ENCODE data around the gene CLDN16.

The CLDN16 gene

DNA sequence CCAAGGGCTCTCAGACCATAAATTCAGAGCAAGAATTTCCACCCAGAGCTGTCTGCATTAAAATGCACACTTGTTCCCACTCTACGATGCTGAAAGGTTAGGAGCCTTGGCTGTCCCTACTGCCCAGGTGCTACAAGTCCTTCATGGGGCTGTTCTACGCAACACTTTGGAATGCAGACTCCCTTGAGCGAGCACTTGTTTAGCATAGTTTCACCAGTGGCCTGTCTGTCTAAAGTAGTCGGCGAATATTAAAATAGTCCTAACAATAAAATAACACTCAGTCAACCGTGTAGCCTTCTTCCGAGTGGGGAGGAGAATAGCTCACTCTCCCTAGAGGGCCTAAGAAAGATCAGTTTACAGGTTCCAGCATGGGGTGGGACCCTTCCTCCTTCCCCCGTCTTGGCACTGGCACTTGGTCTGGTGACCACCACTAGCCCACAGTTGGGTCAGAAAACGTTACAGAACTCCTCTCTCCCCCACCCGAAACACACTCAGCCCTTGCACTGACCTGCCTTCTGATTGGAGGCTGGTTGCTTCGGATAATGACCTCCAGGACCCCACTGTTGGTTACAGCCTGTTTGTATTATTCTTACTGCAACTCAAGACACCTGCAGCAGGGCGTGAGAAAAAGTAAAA, at the start of gene CLDN16:
CLDN16 (plus strand) TSS at position 586 of the 636 bp plus-strand sequence. CDS start 167 bp downstream, outside the sequence.
- DNase-seq: no peak

GRCh38 chr3:190338717-190339116, 49.2 kb upstream of the CLDN16 start:
- DNase-seq: no peak

DNA sequence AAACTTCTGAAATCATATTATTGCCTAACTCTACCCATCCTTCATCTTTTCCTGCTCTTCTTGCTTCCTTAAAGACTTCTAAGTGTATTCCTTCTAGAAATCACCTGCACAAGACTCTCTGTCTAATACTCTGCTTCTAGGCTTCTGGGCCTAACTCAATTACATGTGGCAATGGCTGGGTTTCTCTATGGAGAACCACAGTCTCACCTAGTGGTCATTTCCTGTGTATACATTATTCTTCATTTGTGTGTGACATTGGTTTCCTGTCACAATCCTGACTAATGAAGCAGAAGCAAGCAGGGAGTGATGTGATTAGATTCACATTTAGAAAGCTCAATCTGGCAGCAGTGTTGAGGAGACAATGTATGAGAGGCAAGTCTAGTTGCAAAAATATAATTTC, 48.8 kb upstream of the CLDN16 start:
- DNase-seq: no peak

GRCh38 chr3:190340071-190340470, 47.9 kb upstream of the CLDN16 start:
- no peak for DNase-seq

DNA sequence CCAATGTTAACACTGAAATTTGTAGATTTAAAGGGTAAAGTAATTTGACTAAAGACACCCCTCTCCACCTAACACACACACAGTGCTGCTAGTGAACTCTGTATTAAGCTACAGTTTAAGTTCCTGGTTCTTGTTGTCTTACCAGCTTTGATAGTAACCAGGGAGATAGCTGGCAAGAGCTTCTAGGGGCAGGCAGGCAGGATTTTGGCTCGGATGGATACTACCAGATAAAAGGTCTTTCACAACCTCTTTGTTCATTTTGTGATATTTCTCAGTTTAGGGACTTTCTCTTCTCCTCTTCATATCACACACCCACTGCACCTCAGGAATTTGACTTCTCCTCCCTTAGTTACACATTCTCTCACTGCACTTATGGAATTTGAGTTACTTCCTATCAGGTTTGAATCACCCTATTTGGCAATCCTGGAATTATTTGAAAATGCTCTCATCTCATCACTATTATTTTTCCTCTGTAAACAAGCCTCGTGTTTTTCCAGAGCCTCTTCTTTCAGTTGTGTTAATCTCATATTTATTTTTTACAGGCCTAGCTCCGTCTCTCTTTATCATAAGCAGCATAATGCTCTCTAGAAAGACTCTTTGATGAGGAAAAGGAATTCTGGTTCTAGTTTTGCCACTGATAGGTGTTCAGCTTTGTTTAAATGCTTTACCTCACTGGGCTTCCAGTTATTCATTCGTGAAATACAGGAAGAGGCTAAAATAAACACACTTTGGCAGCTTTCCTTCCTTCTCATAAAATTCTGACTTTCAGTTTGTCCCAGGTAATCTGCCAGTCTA, 42.7 kb upstream of the CLDN16 start:
- no peak for DNase-seq

- DNase-seq: no peak
Measured at GRCh38 chr3:190345878-190346277, 42.1 kb upstream of the CLDN16 start.

DNA sequence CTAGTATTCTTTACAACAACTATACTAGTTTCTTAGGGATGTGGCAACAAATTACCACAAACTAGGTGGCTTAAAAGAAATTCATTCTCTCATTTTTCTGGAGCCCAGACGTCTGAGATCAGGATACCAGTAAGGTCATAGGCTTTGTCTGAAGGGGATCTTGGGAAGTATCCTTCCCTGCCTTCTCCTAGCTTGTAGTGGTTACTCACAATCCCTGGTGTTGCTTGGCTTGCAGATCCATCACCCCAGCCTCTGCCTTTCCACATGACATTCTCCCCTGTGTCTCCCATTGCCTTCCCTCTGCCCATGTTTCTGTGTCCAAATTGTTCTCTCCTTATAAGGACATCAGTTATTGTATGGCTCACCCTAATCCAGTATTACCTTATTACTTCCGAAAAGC, 41.4 kb upstream of the CLDN16 start:
- no peak for DNase-seq

GRCh38 chr3:190352861-190353457, 35.0 kb upstream of the CLDN16 start:
- no peak for DNase-seq

DNA sequence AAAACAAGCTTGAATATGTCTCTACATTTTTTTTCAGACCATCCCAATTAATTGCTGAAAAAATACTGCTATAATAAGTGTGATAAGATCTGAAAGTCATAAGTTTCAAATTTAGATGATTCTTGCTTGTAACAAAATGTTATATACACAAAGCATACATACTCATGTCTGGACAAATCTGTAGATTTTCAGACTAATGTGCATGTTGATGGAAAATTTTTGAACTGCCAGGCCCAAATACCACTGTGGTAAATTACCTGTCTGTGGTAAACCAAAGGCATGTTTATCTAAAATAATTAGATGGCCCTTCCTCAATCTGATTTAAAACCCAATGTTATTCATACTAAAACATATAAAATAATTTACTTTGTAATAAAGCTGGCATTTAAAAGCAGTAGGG, 31.7 kb upstream of the CLDN16 start:
- no peak for DNase-seq

GRCh38 chr3:190357468-190357867, 30.5 kb upstream of the CLDN16 start:
- DNase-seq: no peak

GRCh38 chr3:190359813-190360212, 28.1 kb upstream of the CLDN16 start:
- no peak for DNase-seq

DNA sequence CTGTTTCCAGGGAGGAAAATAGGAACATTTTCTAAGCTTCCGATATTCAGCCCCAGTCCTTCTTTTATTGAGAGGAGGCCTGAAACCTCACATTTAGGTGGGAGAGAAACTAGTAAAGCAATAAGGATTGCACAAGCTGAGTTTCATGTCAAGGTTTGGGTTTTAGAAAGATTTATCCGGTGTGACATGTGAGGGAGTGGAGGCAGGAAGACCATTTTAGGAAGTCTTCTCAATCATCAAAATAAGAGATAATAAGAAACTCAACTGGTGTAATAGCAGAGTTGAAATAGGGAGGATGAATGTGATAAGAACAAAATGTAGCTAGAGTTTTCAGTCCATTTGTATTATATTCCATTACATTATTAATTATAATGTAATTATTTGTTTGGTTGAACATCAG, 27.7 kb upstream of the CLDN16 start:
- DNase-seq: no peak

GRCh38 chr3:190361791-190362190, 26.2 kb upstream of the CLDN16 start:
- no peak for DNase-seq

DNA sequence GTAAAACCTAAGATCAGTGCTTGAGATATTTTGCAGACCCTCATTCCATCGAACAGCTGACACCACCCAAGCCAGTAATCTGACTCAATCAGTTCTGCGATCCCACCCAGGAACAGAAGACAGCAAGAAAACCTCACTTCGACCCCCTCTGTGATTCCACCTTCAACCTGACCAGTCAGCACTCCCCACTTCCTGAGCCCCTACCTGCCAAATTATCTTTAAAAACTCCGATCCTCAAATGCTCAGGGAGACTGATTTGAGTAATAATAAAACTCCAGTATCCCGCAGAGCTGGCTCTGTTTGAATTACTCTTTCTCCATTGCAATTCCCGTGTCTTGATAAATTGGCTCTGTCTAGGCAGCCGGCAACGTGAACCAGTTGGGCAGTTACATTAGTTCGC, 25.7 kb upstream of the CLDN16 start:
- DNase-seq: no peak

DNA sequence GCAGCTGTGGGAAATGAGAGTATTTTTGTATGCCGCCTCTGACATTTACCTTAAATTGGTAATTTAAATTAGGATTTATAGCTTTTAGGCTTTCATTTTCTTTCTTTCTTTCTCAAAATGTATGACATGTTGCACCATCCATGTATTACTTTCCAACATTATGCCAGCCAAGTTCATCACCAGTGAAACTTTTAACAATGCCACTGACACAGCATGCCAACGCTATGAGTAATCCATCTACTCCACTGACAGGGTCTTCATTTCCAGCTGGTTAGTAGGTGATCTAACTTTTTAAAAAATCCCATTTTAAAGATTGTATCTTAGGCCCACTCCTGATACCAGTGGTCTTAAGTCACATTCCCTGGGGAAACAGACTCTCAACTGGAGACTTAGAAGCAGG, 21.8 kb upstream of the CLDN16 start:
- DNase-seq: no peak

DNA sequence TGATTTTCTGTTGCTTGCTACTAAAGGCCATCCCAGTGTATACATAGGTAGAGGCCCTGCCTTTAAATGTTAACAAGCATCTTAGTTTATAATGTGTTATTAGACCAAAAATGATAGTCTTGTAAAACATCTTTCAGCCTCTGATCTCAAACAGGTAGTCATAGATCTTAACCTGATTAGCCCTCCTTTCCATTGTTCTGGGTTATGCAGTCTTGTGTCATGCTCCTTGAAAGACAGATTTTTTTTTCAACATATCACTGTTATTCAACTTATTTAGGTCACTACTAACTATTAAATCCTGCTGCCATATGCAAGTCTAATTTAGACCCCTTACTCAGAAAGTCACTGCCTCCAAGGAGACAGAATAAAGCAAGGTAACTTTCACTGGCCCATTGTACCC, 19.1 kb upstream of the CLDN16 start:
- DNase-seq: no peak

DNA sequence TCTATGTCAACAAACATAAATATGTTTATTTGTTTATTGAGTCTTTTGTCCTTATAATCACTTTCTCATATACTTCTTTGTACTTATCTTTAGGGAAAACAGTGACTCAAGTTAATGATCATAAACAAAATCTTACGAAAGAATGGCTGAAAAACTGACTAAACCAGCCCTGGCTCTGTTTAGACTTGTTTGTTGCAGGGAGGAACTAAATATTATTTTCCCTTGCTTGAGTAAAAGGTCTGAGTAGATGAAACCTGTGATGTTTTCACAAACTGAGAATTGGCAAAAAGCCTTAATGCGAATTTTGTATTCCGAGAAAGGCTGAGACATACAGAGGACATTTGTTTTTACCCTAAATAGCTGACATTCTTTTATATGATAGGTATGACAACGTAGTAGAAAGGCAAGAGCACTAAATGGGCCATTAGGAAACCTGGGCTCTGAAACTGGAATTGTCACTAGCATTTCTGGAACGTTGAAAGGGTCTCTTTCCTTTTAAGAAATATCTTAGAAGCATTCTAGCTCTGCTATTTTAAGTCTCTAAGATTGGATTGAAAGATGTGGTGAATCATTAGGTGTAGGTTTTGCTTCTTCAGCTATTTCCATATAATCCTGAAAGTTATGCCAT, 18.2 kb upstream of the CLDN16 start:
- no peak for DNase-seq

DNA sequence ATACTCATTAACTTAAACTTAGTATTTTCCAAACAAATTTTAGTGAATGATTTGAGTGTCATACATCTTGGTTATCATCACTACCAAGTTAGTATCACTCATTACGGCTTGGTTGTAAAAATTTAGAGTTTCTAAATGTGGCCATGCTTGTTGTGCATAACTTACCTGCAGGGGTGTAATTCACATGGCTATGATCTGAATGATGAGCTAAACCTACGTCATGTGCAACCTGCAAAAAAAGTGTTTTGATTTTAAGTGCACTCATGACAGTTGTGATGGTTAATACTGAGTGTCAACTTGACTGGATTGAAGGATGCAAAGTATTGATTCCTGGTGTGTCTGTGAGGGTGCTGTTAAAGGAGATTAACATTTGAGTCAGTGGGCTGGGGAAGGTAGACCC, 17.6 kb upstream of the CLDN16 start:
- DNase-seq: no peak

- no peak for DNase-seq
Measured at GRCh38 chr3:190371152-190371551, 16.8 kb upstream of the CLDN16 start.

- DNase-seq: no peak
Measured at GRCh38 chr3:190375246-190375645, 12.7 kb upstream of the CLDN16 start.

GRCh38 chr3:190375671-190376070, 12.3 kb upstream of the CLDN16 start:
- no peak for DNase-seq

GRCh38 chr3:190378240-190378891, 9.6 kb upstream of the CLDN16 start:
- no peak for DNase-seq

DNA sequence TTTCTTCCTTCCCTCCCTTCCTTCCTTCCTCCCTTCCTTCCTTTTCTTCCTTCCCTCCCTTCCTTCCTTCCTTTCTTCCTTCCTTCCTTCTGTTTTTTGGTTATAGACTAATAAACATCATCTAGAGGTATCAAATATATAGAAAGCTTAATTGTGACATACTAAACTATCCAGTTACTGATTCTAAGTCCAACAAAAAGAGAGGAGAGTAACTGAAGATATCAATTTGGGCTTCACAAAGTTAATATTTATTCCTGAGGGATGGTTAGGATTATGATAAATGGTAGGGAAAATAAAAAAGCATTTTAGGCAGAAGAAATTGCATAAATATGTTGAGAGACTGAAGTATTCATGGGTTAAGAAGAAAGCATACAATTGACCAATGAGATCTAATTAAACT, 7.8 kb upstream of the CLDN16 start:
- no peak for DNase-seq

Measured in KG1 (cell line).